Measurements from ENCODE around the gene UGT2B28.
A peak's percentile ranks its signal among the peaks of the same experiment; 100 is the strongest.
"Not testable (repeated sequence)": the region's sequence is repeated elsewhere in the genome, so short reads cannot be mapped to it uniquely, and the experiment has no call there.

Gene UGT2B28

DNA sequence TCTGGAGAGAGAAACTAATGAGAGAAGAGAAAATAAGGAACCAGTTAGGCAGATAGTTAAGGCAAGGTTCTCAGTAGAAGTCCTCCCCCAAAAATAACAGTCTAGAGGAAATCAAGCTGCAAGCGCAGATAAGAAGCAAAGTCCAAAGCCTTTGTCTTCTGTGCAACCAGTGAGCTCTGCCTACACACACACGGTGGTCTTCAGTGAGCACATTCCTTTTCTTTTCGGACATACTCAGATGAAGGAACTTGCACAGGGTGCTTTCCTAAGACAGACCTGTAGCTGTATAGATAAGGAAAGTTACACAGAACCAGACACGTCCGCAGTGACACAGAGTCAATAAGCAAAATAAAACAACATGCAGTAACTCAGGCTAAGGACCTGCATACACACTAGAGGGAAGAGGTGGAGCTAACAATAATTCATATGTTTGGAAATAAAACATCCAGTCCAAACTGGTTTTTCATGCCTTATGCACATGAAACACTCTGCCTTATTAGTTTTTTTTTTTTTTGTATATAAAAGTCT, 29.3 kb downstream of the UGT2B28 start:
- H3K27ac ChIP-seq (ENCODE audit: low read length); H3K27me3 ChIP-seq (ENCODE audit: control insufficient read depth in 1 of 2, insufficient read depth in 2 of 2, low read length in 2 of 2); H3K9ac ChIP-seq (ENCODE audit: low read length in 2 of 2); H3K9me3 ChIP-seq (ENCODE audit: control insufficient read depth in 2 of 2, low read length in 2 of 2); H3K4me3 ChIP-seq (ENCODE audit: low read length in 2 of 2); H3K36me3 ChIP-seq (ENCODE audit: control insufficient read depth in 2 of 2, insufficient read depth in 2 of 2, low read length in 2 of 2); H3K4me1 ChIP-seq (ENCODE audit: control insufficient read depth, insufficient read depth, low read length): not testable (repeated sequence)

DNA sequence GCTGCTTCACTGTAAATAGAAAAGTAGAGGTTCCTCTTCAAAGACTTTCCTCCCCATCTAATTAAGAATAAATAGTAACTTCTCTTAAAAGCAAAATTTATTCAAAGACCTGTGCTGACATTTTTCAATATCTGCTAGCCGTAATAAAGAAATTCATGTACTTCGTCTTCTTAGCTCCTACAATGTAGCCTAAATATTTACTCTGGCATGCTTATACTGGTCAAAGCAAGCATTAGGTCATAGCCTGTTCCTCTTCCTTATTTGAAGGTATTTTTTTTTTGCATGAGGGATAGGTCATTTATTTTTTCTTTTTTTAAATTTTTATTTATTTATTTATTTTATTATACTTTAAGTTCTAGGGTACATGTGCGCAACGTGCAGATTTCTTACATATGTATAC, 30.0 kb downstream of the UGT2B28 start:
- H3K4me3 ChIP-seq (ENCODE audit: low read length in 2 of 2); H3K9me3 ChIP-seq (ENCODE audit: control insufficient read depth in 2 of 2, low read length in 2 of 2); H3K27me3 ChIP-seq (ENCODE audit: control insufficient read depth in 1 of 2, insufficient read depth in 2 of 2, low read length in 2 of 2); H3K9ac ChIP-seq (ENCODE audit: low read length in 2 of 2); H3K36me3 ChIP-seq (ENCODE audit: control insufficient read depth in 2 of 2, insufficient read depth in 2 of 2, low read length in 2 of 2); H3K27ac ChIP-seq (ENCODE audit: low read length); H3K4me1 ChIP-seq (ENCODE audit: control insufficient read depth, insufficient read depth, low read length): not testable (repeated sequence)

- H3K27ac ChIP-seq (ENCODE audit: low read length); H3K27me3 ChIP-seq (ENCODE audit: control insufficient read depth in 1 of 2, insufficient read depth in 2 of 2, low read length in 2 of 2); H3K4me3 ChIP-seq (ENCODE audit: low read length in 2 of 2); H3K36me3 ChIP-seq (ENCODE audit: control insufficient read depth in 2 of 2, insufficient read depth in 2 of 2, low read length in 2 of 2); H3K9ac ChIP-seq (ENCODE audit: low read length in 2 of 2); H3K9me3 ChIP-seq (ENCODE audit: control insufficient read depth in 2 of 2, low read length in 2 of 2); H3K4me1 ChIP-seq (ENCODE audit: control insufficient read depth, insufficient read depth, low read length): not testable (repeated sequence)
Observed at GRCh38 chr4:69317669-69318298, 37.5 kb downstream of the UGT2B28 start.

DNA sequence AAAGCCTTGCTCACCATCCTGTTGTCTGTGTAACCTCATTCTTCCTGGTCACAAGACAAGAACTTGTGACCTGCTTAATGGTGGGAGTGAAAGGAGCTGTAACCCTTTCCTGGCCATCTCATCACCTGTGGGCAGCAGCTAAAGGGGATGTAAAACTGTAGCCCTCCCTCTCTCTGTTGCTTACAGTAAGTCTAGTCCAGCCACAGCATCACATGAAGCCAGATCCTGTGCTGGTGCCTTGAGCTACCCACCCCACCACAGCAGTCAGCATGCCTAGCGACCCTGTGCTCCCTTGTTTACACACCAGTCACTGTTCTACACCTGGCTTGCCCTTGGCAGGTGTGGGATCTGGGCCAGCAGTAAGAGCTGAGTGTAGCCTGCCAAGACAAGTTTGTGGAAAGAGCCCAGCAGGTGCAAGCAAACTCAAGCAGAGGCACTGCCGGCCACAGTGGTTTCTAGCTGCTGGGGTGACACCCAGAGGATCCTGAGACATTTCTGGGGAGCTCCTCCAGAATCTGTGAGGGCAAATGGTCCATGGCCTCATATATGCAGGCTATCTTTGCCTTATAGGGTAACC, 41.0 kb downstream of the UGT2B28 start:
- no peak overlapping the region for H3K9ac ChIP-seq (ENCODE audit: low read length in 2 of 2)
- H3K9me3 ChIP-seq (ENCODE audit: control insufficient read depth in 2 of 2, low read length in 2 of 2) = no peaks in the 10 kb centered on the region
- H3K4me3 ChIP-seq (ENCODE audit: low read length in 2 of 2) = no peak overlapping the region
- H3K27ac ChIP-seq (ENCODE audit: low read length) = no peak overlapping the region
- H3K36me3 ChIP-seq (ENCODE audit: control insufficient read depth in 2 of 2, insufficient read depth in 2 of 2, low read length in 2 of 2) = no peaks in the 10 kb centered on the region
- no peaks in the 10 kb centered on the region for H3K4me1 ChIP-seq (ENCODE audit: control insufficient read depth, insufficient read depth, low read length)
- no peaks in the 10 kb centered on the region for H3K27me3 ChIP-seq (ENCODE audit: control insufficient read depth in 1 of 2, insufficient read depth in 2 of 2, low read length in 2 of 2)

DNA sequence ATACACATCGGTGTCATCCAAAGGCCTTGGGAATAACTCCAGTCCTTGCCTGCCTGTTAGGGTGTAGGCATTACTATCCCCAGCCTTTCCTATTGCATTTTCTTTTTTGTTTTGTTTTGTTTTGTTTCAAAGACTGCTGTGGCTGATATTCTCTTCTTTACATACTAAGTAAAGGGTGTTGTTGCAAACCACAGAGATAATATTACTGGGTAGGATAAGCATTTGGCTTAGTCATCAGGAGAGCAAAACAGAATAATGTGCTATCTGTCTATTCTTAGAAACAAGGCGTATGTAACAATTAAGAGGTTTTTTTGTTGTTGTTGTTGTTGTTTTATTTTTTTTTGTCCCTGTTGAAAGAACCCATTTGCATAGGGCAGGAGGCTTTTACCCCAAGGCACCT, 41.8 kb downstream of the UGT2B28 start:
- Histone ChIP-seq H3K4me3 (ENCODE audit: low read length in 2 of 2) (no peak overlapping the region), H3K27ac (ENCODE audit: low read length) (no peak overlapping the region), H3K4me1 (ENCODE audit: control insufficient read depth, insufficient read depth, low read length) (no peaks in the 10 kb centered on the region), H3K36me3 (ENCODE audit: control insufficient read depth in 2 of 2, insufficient read depth in 2 of 2, low read length in 2 of 2) (no peaks in the 10 kb centered on the region), H3K9me3 (ENCODE audit: control insufficient read depth in 2 of 2, low read length in 2 of 2) (no peaks in the 10 kb centered on the region), H3K27me3 (ENCODE audit: control insufficient read depth in 1 of 2, insufficient read depth in 2 of 2, low read length in 2 of 2) (no peaks in the 10 kb centered on the region), H3K9ac (ENCODE audit: low read length in 2 of 2) (no peak overlapping the region)

- H3K27ac ChIP-seq (ENCODE audit: low read length) = no peak overlapping the region
- no peak overlapping the region for H3K9ac ChIP-seq (ENCODE audit: low read length in 2 of 2)
- H3K9me3 ChIP-seq (ENCODE audit: control insufficient read depth in 2 of 2, low read length in 2 of 2) = no peaks in the 10 kb centered on the region
- H3K4me3 ChIP-seq (ENCODE audit: low read length in 2 of 2) = no peak overlapping the region
- H3K27me3 ChIP-seq (ENCODE audit: control insufficient read depth in 1 of 2, insufficient read depth in 2 of 2, low read length in 2 of 2) = no peaks in the 10 kb centered on the region
- H3K4me1 ChIP-seq (ENCODE audit: control insufficient read depth, insufficient read depth, low read length) = no peaks in the 10 kb centered on the region
- H3K36me3 ChIP-seq (ENCODE audit: control insufficient read depth in 2 of 2, insufficient read depth in 2 of 2, low read length in 2 of 2) = no peaks in the 10 kb centered on the region
Observed at GRCh38 chr4:69323284-69323683, 43.0 kb downstream of the UGT2B28 start.

DNA sequence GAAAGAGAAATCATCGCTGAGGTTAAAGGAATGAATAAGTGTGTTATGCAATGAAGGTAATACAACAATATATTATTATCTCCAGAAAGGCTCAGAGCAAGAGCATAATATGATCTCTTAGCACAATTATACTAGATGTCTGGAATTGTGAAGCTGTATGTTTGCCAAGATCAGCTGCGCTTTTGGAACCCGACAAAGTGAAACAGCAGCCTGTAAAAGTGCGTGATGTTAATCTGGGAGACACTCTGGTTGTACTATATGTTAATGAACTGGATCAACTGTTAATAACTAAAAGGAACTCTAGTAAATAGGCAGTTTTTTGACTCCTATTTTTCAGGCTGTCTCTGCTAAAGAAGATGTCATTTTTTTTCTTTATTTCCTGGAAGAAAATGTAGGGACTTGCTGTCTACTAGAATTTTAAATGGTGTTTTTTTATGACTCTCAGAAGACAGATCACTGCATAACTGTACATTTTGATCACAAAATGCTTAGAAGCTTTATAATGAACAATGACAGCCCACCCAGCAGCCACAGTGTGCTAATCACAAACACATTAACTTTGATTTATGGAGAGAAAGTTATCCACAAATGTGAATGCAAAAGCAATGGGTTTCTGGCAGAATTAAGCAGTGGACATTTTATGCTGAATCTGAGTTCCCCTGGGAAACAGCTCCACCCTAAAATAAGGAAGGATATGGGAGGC, 50.2 kb downstream of the UGT2B28 start:
- H3K4me3 ChIP-seq (ENCODE audit: low read length in 2 of 2) = peak overlapping the region in 1 of 2 donors; percentile 27
- no peaks in the 10 kb centered on the region for H3K4me1 ChIP-seq (ENCODE audit: control insufficient read depth, insufficient read depth, low read length)
- no peaks in the 10 kb centered on the region for H3K9me3 ChIP-seq (ENCODE audit: control insufficient read depth in 2 of 2, low read length in 2 of 2)
- H3K27ac ChIP-seq (ENCODE audit: low read length) = no peak overlapping the region
- no peak overlapping the region for H3K9ac ChIP-seq (ENCODE audit: low read length in 2 of 2)
- no peaks in the 10 kb centered on the region for H3K36me3 ChIP-seq (ENCODE audit: control insufficient read depth in 2 of 2, insufficient read depth in 2 of 2, low read length in 2 of 2)
- no peaks in the 10 kb centered on the region for H3K27me3 ChIP-seq (ENCODE audit: control insufficient read depth in 1 of 2, insufficient read depth in 2 of 2, low read length in 2 of 2)

- H3K9me3 ChIP-seq (ENCODE audit: control insufficient read depth in 2 of 2, low read length in 2 of 2); H3K9ac ChIP-seq (ENCODE audit: low read length in 2 of 2); H3K4me1 ChIP-seq (ENCODE audit: control insufficient read depth, insufficient read depth, low read length); H3K27ac ChIP-seq (ENCODE audit: low read length); H3K4me3 ChIP-seq (ENCODE audit: low read length in 2 of 2); H3K27me3 ChIP-seq (ENCODE audit: control insufficient read depth in 1 of 2, insufficient read depth in 2 of 2, low read length in 2 of 2); H3K36me3 ChIP-seq (ENCODE audit: control insufficient read depth in 2 of 2, insufficient read depth in 2 of 2, low read length in 2 of 2): not testable (repeated sequence)
Observed at GRCh38 chr4:69331304-69331703, 51.0 kb downstream of the UGT2B28 start.

- not testable (repeated sequence) for H3K9ac ChIP-seq (ENCODE audit: low read length in 2 of 2); H3K27me3 ChIP-seq (ENCODE audit: control insufficient read depth in 1 of 2, insufficient read depth in 2 of 2, low read length in 2 of 2); H3K9me3 ChIP-seq (ENCODE audit: control insufficient read depth in 2 of 2, low read length in 2 of 2); H3K27ac ChIP-seq (ENCODE audit: low read length); H3K4me1 ChIP-seq (ENCODE audit: control insufficient read depth, insufficient read depth, low read length); H3K36me3 ChIP-seq (ENCODE audit: control insufficient read depth in 2 of 2, insufficient read depth in 2 of 2, low read length in 2 of 2); H3K4me3 ChIP-seq (ENCODE audit: low read length in 2 of 2)
Observed at GRCh38 chr4:69335485-69335884, 55.2 kb downstream of the UGT2B28 start.

DNA sequence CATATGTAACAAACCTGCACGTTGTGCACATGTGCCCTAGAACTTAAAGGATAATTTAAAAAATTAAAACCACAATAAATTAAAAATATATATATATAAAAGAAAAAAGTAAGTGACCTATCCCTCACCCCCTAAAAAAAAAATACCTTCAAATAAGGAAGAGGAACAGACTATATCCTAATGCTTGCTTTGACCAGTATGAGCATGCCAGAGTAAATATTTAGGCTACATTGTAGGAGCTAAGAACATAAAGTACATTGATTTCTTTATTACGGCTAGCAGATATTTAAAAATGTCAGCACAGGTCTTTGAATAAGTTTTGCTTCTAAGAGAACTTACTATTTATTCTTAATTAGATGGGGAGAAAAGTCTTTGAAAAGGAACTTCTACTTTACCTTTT, 62.8 kb downstream of the UGT2B28 start:
- not testable (repeated sequence) for H3K4me3 ChIP-seq (ENCODE audit: low read length in 2 of 2); H3K9me3 ChIP-seq (ENCODE audit: control insufficient read depth in 2 of 2, low read length in 2 of 2); H3K4me1 ChIP-seq (ENCODE audit: control insufficient read depth, insufficient read depth, low read length); H3K27ac ChIP-seq (ENCODE audit: low read length); H3K27me3 ChIP-seq (ENCODE audit: control insufficient read depth in 1 of 2, insufficient read depth in 2 of 2, low read length in 2 of 2); H3K9ac ChIP-seq (ENCODE audit: low read length in 2 of 2); H3K36me3 ChIP-seq (ENCODE audit: control insufficient read depth in 2 of 2, insufficient read depth in 2 of 2, low read length in 2 of 2)
